ENCODE data around the gene ZNF268. TPM values are rescaled to one million over a fixed set of nuclear protein-coding genes. Genes with fewer than 3 reads are reported as not detected.

The ZNF268 gene
- total RNA-seq: 5.8 and 15.2 TPM in 2 replicates

DNA sequence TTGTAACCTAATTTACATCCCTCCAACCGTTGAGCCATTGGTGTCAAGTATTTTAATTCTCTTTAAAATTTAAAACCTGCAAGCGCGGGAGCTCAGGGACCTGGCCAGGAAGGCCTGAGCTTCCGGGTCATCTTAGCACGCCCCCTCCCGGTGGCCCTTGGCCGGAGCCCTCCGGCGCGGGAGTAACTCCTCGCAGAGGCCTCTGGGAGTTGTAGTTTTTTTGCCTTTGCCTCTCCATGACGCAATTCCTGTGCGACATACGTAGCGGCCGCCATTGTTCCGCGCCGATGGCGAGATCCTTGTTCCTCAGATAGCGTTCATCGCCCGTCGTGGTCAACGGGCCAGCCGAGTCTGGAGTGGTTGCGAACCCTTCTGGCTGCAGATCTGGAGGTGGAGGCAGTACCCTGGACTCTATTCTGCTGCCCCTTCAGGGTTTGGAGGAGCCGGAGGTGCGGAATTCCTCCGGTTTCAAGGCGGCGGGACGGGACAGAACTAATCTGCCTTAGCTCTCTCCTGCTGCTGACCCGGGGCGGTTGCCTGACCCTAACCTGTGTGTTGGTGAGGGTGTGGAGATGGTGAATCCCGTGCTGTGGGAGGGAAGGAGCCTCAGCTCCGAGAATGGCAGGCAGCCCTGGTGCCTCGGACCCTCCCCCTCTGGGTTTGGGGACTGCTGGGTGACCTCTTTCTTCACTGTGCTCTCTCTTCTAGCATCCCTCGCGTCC is at the start of gene ZNF268:
ZNF268 (plus strand) TSS at position 258 of the 722 bp plus-strand sequence. CDS start 503 bp downstream, outside the sequence.

DNA sequence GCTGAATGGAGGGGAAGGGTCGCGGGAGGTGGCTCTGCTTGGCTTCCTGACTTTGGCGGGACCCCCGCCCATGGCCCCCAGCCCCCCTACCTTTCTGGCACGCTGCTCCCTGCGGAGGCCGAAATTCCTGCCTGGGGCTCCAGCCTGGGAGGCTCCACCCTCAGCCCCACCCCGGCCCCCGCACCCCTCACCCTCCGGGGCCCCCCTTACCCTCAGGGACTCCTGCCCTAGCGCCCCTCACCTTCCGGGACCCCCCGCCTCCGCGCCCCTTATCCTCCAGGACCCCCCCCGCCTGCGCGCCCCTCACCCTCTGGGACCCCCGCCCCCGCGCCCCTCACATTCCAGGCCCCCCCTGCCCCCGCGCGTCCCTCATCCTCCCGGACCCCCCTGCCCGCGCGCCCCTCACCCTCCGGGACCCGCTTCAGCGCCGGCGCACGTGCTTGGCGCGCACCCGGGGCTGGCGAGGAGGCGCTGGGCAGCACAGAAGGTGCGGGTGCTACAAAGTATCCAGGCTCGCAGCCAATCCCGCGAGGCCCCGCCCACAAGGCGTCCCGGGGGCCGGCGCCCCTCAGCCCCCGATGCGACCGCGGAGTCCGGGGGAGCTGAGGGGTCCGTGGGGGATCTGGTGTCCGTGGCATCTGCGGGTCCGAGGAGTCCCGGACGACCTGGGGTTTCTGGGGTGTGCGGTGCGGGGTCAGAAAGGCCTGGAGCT is 54.3 kb downstream of the ZNF268 start, which contains the start of gene ANHX:
ANHX (minus strand) TSS at position 477 of the 712 bp plus-strand sequence. CDS start 1,521 bp downstream, outside the sequence.

Other genes with a start within 250 kb of the ZNF268 start
- gene ZNF605, start 225.2 kb upstream of the ZNF268 start, total RNA-seq: 3.2 and 4.4 TPM in 2 replicates
- 2.8 and 8.7 TPM in 2 replicates for gene ZNF26, start 195.1 kb upstream of the ZNF268 start, total RNA-seq
- gene ZNF84, start 144.0 kb upstream of the ZNF268 start, total RNA-seq: 7.9 and 8.5 TPM in 2 replicates
- 6.4 and 11.5 TPM in 2 replicates for gene ZNF140, start 100.6 kb upstream of the ZNF268 start, total RNA-seq
- gene ZNF891, start 51.2 kb upstream of the ZNF268 start, total RNA-seq: 0.37 and 0.42 TPM in 2 replicates
- 1.4 and 3.3 TPM in 2 replicates for gene ZNF10, start 50.9 kb upstream of the ZNF268 start, total RNA-seq
- gene ANHX, start 54.4 kb downstream of the ZNF268 start, total RNA-seq: not detected in 2 replicates

Measured in airway epithelial cell (primary cell).